CD4-positive, alpha-beta T cell treated with Interleukin-10 for 1 hour (primary cell): ENCODE results near the gene RBKS.
A peak's percentile ranks its signal among the peaks of the same experiment; 100 is the strongest.
"Not testable (repeated sequence)": the region's sequence is repeated elsewhere in the genome, so short reads cannot be mapped to it uniquely, and the experiment has no call there.

ENCODE experiments used
- DNase-seq: peaks from one replicate; pipeline ENCODE4 v3.0.0-alpha.2; 2020

The RBKS gene

DNA sequence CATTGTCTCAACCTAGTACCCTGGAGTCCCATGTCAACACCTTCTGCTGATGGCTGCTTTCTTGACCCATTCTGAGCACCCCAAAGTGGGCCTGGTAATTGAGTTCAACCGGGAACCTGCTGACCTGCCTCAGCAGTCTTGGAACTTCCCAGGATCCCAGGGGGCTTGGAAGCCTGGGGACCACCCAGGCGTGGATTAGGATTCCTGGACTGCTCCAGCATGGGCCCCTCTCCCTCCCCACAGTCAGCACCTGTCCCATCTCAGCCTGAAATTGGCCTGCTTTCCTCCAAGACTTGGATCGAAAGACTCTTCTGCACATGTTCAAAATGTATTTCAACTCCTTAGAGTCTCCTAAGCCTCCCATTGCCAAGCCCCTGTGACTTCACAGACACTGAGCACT, 134.1 kb downstream of the RBKS start:
- no peak for DNase-seq

DNA sequence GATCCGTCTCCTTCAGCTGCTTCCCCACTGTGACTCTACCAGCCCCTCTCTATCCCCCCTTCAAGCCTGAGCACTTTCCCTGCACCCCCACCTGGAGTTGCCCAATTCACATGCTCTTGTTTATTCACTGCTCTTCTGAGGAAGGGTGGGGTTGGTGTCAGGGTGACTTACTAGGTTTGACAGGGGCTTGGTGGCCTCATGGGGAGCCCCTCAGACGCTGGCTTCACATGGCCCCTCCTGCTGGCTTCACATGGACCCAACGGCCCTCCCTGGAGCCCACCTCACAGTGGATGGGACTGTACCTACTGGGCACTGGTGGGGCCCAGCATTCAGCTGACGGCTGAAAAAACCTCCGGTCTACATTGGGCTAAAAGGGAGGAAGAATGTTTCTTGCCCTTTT, 135.4 kb downstream of the RBKS start:
- DNase-seq, result no peak

DNA sequence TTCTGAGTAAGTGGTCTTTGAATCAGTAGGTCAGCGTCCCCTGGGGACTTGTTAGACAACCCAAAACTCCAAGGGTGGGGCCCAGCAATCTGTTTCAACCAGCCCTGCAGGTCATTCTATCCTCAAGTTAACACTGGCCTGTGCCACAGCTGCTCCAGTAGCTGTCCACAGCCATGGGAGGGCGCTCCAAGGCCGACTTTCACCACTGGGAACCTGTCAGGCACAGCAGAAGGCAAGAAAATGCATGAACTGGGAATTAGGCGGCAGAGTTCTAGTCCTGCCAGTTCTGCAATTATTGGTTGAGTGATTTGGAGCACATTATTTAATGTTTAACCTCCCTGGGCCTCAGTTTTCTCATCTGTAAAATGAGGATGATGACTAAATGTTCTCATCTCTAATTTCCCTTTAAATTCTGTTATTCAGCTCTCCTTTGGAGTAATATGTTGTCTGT, 136.0 kb downstream of the RBKS start:
- peak; percentile 76 for DNase-seq

GRCh38 chr2:27752551-27753237, 137.5 kb downstream of the RBKS start:
- DNase-seq, result no peak

DNA sequence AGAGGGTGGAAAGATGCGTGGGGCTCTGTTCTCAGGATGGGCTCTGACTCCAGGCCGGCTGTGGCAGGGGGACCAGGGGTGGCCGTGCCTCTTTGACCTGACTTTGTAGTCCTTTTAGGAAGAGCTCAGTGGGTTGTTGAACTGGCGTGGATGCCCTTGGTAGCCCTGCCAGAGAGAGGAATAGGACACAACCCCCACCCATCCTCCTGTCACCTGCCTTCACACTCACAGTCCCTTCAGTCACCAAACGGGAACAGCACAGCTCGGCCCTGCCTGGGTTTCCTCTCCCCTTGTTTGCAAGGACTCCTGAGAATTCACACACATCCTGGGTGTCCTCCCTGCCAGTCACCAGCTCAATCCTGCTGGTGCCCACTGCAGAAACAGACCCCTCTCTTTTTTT, 138.8 kb downstream of the RBKS start:
- no peak for DNase-seq

- not testable (repeated sequence) for DNase-seq
Measured at GRCh38 chr2:27748803-27749554, 141.2 kb downstream of the RBKS start.

DNA sequence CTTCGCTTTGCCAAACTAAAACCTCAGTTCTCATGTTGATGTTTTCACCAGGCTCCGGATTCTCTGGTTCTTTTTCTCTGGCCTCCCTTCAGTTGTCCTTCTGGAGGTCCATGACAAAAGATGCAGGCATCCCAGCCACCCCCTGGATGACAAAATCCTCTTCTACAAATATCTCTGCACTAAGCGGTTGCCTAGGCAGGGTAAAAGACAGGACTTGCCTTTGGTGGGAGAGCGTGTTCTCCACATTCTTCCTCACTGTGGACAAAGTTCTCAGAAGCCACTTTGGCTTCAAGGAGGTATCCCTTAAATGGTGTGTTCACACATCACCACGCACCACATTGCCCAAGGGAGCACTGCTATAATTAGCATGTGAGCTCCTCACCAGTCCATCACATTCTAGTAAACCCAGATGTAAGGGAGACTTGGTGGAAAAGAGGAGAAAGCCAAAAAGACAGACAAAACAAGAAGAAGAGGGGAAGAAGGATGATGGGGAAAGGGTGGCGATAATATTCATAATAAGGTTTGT, 142.3 kb downstream of the RBKS start:
- DNase-seq, result no peak

DNA sequence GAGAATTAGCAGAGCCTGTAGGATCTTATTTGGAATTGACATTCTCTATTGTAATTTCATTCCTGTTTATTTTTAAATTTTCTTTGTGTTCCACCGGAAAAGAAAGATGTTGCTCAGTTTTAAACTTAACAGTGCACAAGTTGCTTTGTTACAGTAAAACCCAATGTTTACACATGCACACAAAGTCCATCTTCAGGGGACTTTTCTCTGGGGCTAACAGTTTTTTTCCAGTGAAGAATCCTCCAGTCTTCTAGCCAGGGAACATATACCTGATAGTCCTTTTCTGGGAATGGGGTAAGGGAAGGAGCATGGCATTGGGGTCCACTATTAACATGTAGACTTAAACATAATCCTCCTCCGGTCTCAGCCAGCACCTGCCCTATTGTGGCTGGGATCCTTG, 143.9 kb downstream of the RBKS start:
- no peak for DNase-seq

- not testable (repeated sequence) for DNase-seq
Measured at GRCh38 chr2:27745494-27745893, 144.7 kb downstream of the RBKS start.

GRCh38 chr2:27742571-27742970, 147.6 kb downstream of the RBKS start:
- no peak for DNase-seq

- DNase-seq, result no peak
Measured at GRCh38 chr2:27741673-27742072, 148.5 kb downstream of the RBKS start.

GRCh38 chr2:27739058-27739373, 151.2 kb downstream of the RBKS start:
- no peak for DNase-seq

DNA sequence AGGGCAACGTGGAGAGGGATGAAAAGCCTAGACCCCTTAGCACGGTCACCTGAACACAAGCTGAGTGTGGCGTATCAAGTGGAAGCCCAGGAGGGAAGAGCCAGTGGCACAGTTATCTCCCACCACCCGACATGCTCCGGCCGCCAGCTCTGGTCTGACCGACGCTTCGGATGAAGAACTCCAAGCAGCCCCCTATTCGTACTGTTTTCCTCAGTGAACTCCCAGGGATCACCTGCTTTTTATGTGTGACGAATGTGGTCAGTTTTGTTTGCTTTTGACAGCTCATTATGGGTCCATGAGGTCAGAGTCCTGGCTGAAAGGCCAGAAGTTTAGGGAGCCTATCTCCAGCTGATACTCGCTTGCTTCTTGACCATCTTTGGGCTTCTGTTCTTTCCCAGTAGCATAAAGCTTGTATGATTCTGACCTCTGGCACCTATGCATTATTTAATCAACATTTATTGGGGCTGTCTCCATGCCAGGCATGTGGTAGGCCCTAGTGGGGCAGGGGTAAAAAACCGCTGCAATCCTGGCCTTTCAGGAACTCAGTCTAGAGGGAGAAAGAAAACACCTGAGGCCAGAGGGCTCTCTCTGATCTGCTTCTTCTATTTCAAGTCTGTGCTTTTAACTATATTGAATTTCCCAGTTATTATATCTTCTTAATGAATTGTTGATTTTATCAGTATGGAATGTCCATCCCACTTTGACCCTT, 151.7 kb downstream of the RBKS start:
- no peak for DNase-seq

DNA sequence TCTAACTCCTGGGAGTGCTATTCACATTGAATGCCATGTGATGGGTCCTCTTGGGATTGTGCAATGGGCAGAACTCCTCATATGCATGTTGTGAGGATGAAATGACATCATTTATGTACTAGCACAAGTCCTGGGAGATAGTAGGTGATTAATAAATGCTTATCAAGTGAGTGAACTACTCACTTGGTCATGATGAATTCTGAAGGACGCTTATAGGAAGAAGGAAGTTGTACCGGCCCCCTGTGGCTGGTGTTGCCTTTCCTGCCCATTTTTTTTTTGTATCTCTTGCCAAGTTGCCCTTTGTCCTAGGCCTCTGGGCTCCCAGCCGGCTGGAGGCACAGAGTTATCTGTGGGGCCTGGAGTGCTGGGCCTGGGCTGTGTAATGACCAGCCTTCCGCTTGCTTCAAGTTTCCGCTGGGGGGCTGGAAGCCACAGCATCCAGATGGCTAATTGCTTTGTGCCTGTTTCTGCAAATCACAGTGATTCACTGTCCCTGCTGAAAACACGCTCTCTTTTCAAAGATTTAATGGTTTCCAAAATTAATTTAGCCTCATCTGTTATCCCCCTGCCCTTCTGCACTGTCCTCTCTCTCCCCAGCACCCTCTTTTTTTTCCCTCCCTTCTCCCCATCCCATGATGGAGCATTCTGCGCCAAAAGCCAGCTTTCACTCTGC, 152.4 kb downstream of the RBKS start:
- no peak for DNase-seq

DNA sequence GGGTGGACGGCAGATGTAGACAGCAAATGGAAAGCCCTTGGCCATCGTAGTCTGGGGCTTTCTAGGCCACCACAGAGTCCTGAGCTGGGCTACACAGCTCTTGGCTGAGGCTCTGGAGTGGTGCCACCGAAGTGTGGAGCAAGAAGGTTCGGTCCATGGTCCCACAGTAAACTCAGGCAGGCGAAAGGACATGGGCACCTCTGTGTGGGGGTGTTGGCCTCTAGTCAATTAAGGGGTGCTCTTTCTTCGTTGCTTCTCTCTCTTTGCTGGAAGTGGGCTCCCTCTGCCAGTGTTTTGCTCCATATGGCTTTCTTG, 153.3 kb downstream of the RBKS start:
- DNase-seq, result no peak

- no peak for DNase-seq
Measured at GRCh38 chr2:27736031-27736889, 153.9 kb downstream of the RBKS start.

- DNase-seq, result peak; percentile 59
Measured at GRCh38 chr2:27735263-27735904, 154.8 kb downstream of the RBKS start.

GRCh38 chr2:27734305-27734704, 155.9 kb downstream of the RBKS start:
- no peak for DNase-seq
